NCI-H226 (cell line): ENCODE results near the gene LGALS12.
"Not testable (repeated sequence)": the region's sequence is repeated elsewhere in the genome, so short reads cannot be mapped to it uniquely, and the experiment has no call there.

Source experiments
- DNase-seq: peaks from one replicate; pipeline ENCODE4 v3.0.0-alpha.2; 2015

Gene LGALS12

GRCh38 chr11:63534895-63535461 is 29.1 kb downstream of the LGALS12 start:
- no peak for DNase-seq

GRCh38 chr11:63535734-63536133 is 29.9 kb downstream of the LGALS12 start:
- DNase-seq = no peak

GRCh38 chr11:63536669-63537292 is 30.9 kb downstream of the LGALS12 start, which contains the start of gene PLAAT4:
Gene PLAAT4, plus strand, starts transcription at chr11:63536808. Its CDS starts 61 bp downstream, at chr11:63536869.
- no peak for DNase-seq

- DNase-seq = no peak
Measured at GRCh38 chr11:63537293-63538101, 31.6 kb downstream of the LGALS12 start.

GRCh38 chr11:63542506-63542905 is 36.6 kb downstream of the LGALS12 start:
- DNase-seq = not testable (repeated sequence)

- DNase-seq = no peak
Measured at GRCh38 chr11:63543711-63544110, 37.8 kb downstream of the LGALS12 start.

GRCh38 chr11:63547061-63547460 is 41.2 kb downstream of the LGALS12 start:
- no peak for DNase-seq

GRCh38 chr11:63548178-63548577 is 42.3 kb downstream of the LGALS12 start:
- DNase-seq = no peak

- no peak for DNase-seq
Measured at GRCh38 chr11:63549411-63549810, 43.5 kb downstream of the LGALS12 start.

- DNase-seq = not testable (repeated sequence)
Measured at GRCh38 chr11:63550156-63550700, 44.3 kb downstream of the LGALS12 start.

- no peak for DNase-seq
Measured at GRCh38 chr11:63551091-63551888, 45.4 kb downstream of the LGALS12 start.

- no peak for DNase-seq
Measured at GRCh38 chr11:63551889-63552266, 46.0 kb downstream of the LGALS12 start.

GRCh38 chr11:63552921-63553320 is 47.0 kb downstream of the LGALS12 start:
- DNase-seq = no peak

GRCh38 chr11:63553759-63554158 is 47.9 kb downstream of the LGALS12 start:
- peak; percentile 27 for DNase-seq

- no peak for DNase-seq
Measured at GRCh38 chr11:63554877-63555223, 49.0 kb downstream of the LGALS12 start.

- DNase-seq = no peak
Measured at GRCh38 chr11:63556404-63557013, 50.6 kb downstream of the LGALS12 start.

- no peak for DNase-seq
Measured at GRCh38 chr11:63557570-63557969, 51.7 kb downstream of the LGALS12 start.

GRCh38 chr11:63558459-63559157 is 52.7 kb downstream of the LGALS12 start:
- DNase-seq = no peak

- peak; percentile 76 for DNase-seq
Measured at GRCh38 chr11:63560506-63561180, 54.8 kb downstream of the LGALS12 start.

- DNase-seq = no peak
Measured at GRCh38 chr11:63563201-63564055, 57.5 kb downstream of the LGALS12 start, which contains the start of gene PLAAT2. Gene PLAAT2, minus strand, starts transcription at chr11:63563379. Its CDS starts 55 bp downstream, at chr11:63563324.
